Measurements from ENCODE around the gene SP2.

Gene SP2

GRCh38 chr17:47896672-47897490 is 845 bp downstream of the SP2 start:
- no peaks in the 10 kb centered on the region for H3K9me3 Mint-ChIP-seq
- H3K4me1 Mint-ChIP-seq: peaks cover 55% of the 10 kb centered on the region
- H3K27me3 Mint-ChIP-seq: no peaks in the 10 kb centered on the region
- H3K27ac Mint-ChIP-seq: peak overlapping the region; percentile 90
- H3K36me3 Mint-ChIP-seq: peaks cover 2% of the 10 kb centered on the region
- H3K4me3 Mint-ChIP-seq: peak overlapping the region; percentile 91

- Mint-ChIP-seq H3K4me1 (peaks cover 62% of the 10 kb centered on the region), H3K27ac (peak overlapping the region; percentile 90)
These were observed 1.5 kb downstream of the SP2 start for GRCh38 chr17:47897561-47897960.

GRCh38 chr17:47898241-47898640 is 2.2 kb downstream of the SP2 start:
- Mint-ChIP-seq H3K9me3 (no peaks in the 10 kb centered on the region), H3K27ac (no peak overlapping the region), H3K4me1 (peaks cover 66% of the 10 kb centered on the region), H3K27me3 (no peaks in the 10 kb centered on the region), H3K36me3 (peaks cover 3% of the 10 kb centered on the region), H3K4me3 (peak overlapping the region; percentile 91)

More at GRCh38 chr17:47897561-47897960, 1.5 kb downstream of the SP2 start:
- peak overlapping the region; percentile 91 for H3K4me3 Mint-ChIP-seq
- peaks cover 2% of the 10 kb centered on the region for H3K36me3 Mint-ChIP-seq
- H3K9me3 Mint-ChIP-seq: no peaks in the 10 kb centered on the region
- no peaks in the 10 kb centered on the region for H3K27me3 Mint-ChIP-seq

GRCh38 chr17:47899643-47900042 is 3.6 kb downstream of the SP2 start:
- no peak overlapping the region for H3K27ac Mint-ChIP-seq
- no peaks in the 10 kb centered on the region for H3K27me3 Mint-ChIP-seq
- peaks cover 7% of the 10 kb centered on the region for H3K36me3 Mint-ChIP-seq
- no peaks in the 10 kb centered on the region for H3K9me3 Mint-ChIP-seq
- no peak overlapping the region for H3K4me3 Mint-ChIP-seq
- peaks cover 60% of the 10 kb centered on the region for H3K4me1 Mint-ChIP-seq

DNA sequence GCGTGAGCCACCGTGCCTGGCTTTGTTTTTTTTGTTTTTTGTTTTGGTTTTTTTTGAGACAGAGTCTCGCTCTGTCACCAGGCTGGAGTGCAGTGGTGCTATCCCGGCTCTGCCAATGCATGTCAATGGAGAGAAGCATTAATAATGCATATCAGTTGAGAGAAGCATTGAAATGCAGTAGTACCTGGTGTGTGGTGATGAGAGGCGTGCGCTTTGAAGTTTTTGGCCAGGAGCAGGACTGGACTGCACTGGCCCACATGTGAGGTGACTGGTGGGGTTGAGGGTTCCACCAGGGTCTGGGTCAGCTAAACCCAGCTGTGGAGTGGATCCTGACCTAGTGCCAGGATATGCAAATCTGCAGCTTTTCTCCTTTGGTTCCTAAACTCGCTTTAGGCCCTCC is 5.4 kb downstream of the SP2 start:
- peaks cover 11% of the 10 kb centered on the region for H3K36me3 Mint-ChIP-seq
- no peak overlapping the region for H3K4me3 Mint-ChIP-seq
- no peaks in the 10 kb centered on the region for H3K27me3 Mint-ChIP-seq
- no peak overlapping the region for H3K27ac Mint-ChIP-seq
- H3K9me3 Mint-ChIP-seq: no peaks in the 10 kb centered on the region
- peaks cover 67% of the 10 kb centered on the region for H3K4me1 Mint-ChIP-seq

DNA sequence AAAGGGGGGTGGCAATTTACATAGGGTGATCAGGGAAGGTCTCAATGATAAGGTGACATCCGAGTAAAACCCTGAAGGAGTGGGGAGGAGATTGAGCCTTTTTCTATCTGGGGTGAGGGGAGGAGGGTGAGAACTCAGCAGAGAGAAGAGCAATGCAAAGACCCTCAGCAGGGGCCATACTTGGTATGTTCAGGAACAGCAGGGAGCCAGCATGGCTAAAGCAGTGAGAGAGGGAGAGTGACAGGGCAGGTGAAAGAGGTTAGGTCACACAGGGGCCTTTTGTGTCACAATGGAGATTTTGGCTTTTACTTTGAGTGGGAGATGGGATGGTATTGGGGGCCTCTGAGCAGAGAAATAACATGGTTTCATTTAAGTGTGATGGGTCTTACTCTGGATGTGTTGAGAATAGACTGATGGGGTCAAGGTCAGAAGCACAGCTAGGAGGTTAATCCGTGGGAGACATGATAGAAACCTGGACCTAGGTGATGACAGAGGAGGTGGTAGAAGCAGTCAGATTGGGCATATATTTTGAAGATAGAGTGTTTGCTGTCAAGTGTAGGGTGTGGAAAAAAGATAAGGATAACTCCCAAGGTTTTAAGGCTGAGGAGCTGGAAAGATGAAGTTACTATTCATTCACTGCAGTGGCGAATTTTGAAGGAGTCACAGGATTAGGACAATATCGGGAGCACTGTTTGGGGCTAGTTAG is 6.2 kb downstream of the SP2 start:
- Mint-ChIP-seq H3K36me3 (peaks cover 11% of the 10 kb centered on the region), H3K4me1 (peaks cover 71% of the 10 kb centered on the region), H3K27me3 (no peaks in the 10 kb centered on the region), H3K27ac (no peak overlapping the region), H3K9me3 (no peaks in the 10 kb centered on the region), H3K4me3 (no peak overlapping the region)

DNA sequence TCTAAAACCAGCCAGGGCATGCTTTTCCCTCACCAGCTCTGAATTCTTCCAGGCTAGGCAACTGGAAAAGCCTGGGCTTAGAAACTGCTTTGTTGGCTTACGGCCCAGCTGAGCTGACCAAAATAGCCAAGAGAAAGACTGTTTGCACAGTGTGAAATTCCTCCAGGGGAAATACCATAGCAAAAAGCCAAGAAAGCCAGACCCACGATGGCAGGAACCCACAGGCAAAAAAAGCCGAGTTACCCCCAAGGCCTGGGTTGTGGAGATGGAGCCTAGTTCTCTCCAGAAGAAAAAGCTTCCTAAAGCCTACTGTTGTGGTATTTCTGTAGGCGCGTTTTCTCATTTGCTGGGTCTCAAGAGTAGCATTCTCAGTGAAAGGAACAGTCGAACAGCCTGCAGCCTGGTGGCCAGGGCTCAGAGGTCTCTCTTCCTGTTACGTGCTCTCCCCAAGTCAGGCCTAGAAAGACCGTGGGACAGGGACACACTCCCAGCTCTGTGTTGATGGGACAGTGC is 9.2 kb downstream of the SP2 start:
- Mint-ChIP-seq H3K27me3 (no peaks in the 10 kb centered on the region), H3K9me3 (no peaks in the 10 kb centered on the region), H3K4me1 (peaks cover 61% of the 10 kb centered on the region), H3K36me3 (peaks cover 9% of the 10 kb centered on the region), H3K27ac (no peak overlapping the region), H3K4me3 (no peak overlapping the region)

DNA sequence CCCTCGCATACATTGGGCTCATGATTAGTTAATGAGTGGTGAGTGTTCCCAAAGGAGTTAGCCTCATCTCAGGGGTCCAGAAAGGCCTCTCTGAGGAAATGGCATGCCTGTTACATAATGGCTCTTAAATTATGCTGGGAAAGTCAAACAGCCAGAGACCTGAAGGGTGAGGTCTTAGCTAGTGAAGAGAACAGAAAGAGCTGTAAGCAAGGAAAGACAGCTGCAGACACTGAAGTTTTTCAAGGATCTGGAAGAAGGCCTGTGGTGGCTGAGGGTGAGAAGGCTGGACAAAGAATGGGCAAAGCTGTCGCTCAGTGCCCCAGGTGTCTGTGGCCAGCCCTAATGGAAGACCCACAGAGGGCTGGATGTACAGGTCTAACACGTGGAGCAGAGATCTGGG is 10.4 kb downstream of the SP2 start:
- Mint-ChIP-seq H3K4me3 (no peak overlapping the region), H3K27ac (no peak overlapping the region), H3K9me3 (no peaks in the 10 kb centered on the region), H3K27me3 (no peaks in the 10 kb centered on the region), H3K36me3 (peaks cover 9% of the 10 kb centered on the region), H3K4me1 (peaks cover 56% of the 10 kb centered on the region)

DNA sequence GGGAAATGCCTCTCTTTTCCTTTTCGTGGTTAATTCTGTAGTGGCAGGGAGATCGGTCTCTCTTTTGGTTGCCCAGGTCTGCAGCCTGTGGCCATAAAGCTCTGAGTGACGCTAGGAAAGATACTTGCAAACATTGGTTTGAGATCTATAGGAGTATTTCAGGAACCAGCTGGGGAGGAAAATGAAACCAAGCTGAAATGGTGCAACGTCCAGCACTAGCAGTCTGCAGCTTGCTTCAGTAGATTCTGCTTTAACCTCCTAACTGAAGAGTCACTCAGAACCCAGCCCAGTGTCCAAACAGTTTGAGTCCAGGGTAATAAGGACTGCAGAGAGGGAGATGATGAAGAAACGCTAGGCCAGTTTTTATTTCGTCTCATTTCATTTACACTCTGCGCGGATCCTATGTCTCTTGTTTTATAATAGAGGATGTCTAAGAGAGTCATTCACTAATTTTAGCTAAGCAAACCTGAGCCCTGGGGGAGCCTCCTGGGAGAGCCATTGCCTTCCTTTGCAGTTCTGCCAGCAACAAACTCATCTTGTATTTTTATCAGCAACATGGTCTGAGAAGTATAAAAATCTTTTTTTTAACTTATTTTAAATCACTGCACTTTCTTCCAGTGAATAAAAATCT is 12.0 kb downstream of the SP2 start:
- Mint-ChIP-seq H3K4me1 (peaks cover 43% of the 10 kb centered on the region), H3K9me3 (no peaks in the 10 kb centered on the region), H3K36me3 (peaks cover 8% of the 10 kb centered on the region), H3K4me3 (no peak overlapping the region), H3K27ac (no peak overlapping the region), H3K27me3 (no peaks in the 10 kb centered on the region)

DNA sequence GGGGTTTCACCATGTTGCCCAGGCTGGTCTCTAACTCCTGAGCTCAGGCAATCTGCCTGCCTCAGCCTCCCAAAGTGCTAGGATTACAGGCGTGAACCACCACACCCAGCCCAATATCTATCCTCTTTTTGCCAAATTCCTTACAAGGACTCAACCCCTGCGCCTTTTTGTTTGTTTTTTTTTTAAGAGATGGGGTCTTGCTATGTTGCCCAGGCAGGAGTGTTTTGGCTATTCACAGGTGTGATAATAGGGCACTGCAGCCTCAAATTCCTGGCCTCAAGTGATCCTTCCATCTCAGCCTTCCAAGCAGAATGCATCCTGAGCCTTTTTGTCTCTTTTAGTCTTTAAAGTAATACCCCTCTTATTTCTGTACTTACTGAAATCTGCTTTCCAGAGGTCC is 17.0 kb downstream of the SP2 start:
- Mint-ChIP-seq H3K27me3 (no peaks in the 10 kb centered on the region), H3K9me3 (no peaks in the 10 kb centered on the region), H3K4me1 (peaks cover 23% of the 10 kb centered on the region), H3K27ac (peak overlapping the region; percentile 23), H3K36me3 (peaks cover 4% of the 10 kb centered on the region), H3K4me3 (no peak overlapping the region)

DNA sequence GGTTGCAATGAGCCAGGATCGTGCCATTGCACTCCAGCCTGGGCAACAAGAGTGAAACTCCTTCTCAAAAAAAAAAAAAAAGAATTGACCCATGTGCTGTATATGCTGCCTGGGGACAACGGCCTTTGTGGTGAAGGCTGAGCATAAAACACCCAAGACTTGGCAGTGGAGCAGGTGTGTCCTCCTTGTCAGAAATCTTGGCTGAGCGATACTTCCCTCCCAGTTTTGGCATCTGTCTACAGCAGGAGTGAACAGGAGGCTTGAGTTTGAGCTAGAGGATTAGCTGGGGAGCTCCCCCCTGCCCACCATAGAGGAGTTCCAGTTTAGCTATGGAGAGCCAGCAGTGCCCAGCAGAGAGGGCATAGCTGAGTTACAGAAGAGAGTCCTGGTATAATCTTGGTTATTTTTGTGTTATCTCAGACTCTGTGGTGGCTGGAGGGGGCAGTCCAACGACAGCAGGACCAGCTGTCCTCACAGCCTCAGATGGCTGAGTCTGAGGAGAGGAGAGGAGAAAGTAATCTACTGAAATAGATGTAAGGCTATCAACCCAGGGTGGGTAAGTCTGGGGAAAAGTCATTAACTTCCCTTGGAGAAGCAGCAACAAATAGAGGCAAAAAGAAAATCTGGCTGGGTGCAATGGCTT is 18.4 kb downstream of the SP2 start:
- Mint-ChIP-seq H3K4me1 (peaks cover 18% of the 10 kb centered on the region), H3K4me3 (no peak overlapping the region), H3K36me3 (peaks cover 4% of the 10 kb centered on the region), H3K27ac (peak overlapping the region; percentile 48), H3K27me3 (no peaks in the 10 kb centered on the region), H3K9me3 (no peaks in the 10 kb centered on the region)

DNA sequence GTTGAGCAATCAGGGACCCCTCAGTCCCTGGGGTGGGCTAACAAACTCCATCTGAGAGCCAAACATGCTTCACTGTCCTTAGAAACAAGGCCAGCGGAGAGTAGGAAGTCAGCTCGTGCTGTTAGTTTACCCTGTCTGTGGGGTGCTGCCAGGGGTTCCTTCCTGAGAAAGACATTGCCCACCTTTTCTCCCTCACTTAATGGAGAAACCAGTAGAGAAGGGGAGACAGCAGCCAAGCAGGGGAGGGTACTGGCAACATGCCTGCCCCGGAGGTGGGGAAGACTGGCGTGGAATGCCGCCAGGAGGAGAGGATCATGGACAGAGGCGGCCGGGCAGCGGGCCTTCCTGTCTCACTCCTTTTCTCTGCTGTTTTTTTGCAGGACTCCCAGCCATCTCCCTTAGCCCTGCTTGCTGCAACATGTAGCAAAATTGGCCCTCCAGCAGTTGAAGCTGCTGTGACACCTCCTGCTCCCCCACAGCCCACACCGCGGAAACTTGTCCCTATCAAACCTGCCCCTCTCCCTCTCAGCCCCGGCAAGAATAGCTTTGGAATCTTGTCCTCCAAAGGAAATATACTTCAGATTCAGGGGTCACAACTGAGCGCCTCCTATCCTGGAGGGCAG is 19.9 kb downstream of the SP2 start:
- H3K27ac Mint-ChIP-seq: no peak overlapping the region
- no peak overlapping the region for H3K4me3 Mint-ChIP-seq
- H3K4me1 Mint-ChIP-seq: peaks cover 14% of the 10 kb centered on the region
- H3K36me3 Mint-ChIP-seq: peaks cover 6% of the 10 kb centered on the region
- H3K9me3 Mint-ChIP-seq: no peaks in the 10 kb centered on the region
- H3K27me3 Mint-ChIP-seq: no peaks in the 10 kb centered on the region

DNA sequence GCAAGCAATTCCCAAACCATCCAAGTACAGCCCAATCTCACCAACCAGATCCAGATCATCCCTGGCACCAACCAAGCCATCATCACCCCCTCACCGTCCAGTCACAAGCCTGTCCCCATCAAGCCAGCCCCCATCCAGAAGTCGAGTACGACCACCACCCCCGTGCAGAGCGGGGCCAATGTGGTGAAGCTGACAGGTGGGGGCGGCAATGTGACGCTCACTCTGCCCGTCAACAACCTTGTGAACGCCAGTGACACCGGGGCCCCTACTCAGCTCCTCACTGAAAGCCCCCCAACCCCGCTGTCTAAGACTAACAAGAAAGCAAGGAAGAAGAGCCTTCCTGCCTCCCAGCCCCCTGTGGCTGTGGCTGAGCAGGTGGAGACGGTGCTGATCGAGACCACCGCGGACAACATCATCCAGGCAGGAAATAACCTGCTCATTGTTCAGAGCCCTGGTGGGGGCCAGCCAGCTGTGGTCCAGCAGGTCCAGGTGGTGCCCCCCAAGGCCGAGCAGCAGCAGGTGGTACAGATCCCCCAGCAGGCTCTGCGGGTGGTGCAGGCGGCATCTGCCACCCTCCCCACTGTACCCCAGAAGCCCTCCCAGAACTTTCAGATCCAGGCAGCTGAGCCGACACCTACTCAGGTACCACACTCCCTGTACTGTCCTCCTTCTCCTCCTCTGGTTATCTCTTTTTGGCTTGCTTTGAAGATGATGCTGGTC is 20.6 kb downstream of the SP2 start:
- Mint-ChIP-seq H3K9me3 (no peaks in the 10 kb centered on the region), H3K27ac (no peak overlapping the region), H3K27me3 (no peaks in the 10 kb centered on the region), H3K36me3 (peaks cover 7% of the 10 kb centered on the region), H3K4me3 (no peak overlapping the region), H3K4me1 (peaks cover 14% of the 10 kb centered on the region)

DNA sequence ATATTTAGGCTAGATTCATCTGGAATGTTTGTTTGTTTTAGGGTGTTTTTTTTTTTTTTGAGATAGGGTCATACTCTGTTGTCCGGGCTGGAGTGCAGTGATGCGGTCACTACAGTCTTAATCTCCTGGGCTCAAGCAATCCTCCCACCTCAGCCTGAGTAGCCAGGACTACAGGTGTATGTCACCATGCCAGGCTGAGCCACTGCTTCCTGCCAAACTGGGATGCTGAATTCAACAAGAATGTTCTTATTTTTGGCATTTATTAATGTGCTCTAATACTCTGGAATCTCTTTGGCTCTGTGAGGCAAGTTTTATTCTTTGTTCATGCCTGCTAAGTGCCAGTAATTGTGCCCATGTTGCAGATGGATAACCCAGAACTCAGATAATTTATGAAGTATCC is 21.5 kb downstream of the SP2 start:
- Mint-ChIP-seq H3K4me1 (peaks cover 14% of the 10 kb centered on the region), H3K9me3 (no peaks in the 10 kb centered on the region), H3K4me3 (no peak overlapping the region), H3K27me3 (no peaks in the 10 kb centered on the region), H3K36me3 (peaks cover 7% of the 10 kb centered on the region), H3K27ac (peak overlapping the region; percentile 19)
